ENCODE results near the gene PSME2.

DNA sequence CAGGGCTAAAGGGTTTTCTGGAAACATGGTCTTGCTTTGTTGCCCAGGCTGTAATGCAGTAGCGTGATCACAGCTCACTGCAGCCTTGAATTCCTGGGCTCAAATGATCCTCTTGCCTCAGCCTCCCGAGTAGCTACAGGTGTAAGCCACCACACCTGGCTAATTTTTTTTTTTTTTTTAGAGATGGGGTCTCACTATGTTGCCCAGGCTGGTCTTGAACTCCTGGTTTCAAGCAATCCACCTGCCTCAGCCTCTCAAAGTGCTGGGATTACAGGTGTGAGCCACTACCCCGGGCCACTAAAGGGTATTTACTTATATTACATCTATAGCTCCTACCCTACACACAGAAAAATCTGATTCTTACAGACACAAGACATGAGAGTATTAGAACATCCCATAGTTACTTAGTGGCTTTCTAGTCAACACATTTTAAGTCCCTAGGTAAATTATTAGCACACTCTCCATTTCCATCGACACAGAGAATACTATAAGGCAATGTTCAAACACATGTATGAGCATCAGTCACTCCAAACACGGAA, 38.0 kb downstream of the PSME2 start:
- TF ChIP-seq, protein P1, sequence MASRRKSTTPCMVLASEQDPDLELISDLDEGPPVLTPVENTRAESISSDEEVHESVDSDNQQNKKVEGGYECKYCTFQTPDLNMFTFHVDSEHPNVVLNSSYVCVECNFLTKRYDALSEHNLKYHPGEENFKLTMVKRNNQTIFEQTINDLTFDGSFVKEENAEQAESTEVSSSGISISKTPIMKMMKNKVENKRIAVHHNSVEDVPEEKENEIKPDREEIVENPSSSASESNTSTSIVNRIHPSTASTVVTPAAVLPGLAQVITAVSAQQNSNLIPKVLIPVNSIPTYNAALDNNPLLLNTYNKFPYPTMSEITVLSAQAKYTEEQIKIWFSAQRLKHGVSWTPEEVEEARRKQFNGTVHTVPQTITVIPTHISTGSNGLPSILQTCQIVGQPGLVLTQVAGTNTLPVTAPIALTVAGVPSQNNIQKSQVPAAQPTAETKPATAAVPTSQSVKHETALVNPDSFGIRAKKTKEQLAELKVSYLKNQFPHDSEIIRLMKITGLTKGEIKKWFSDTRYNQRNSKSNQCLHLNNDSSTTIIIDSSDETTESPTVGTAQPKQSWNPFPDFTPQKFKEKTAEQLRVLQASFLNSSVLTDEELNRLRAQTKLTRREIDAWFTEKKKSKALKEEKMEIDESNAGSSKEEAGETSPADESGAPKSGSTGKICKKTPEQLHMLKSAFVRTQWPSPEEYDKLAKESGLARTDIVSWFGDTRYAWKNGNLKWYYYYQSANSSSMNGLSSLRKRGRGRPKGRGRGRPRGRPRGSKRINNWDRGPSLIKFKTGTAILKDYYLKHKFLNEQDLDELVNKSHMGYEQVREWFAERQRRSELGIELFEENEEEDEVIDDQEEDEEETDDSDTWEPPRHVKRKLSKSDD (conservative IDR thresholded peaks at IDR 0.05; ENCODE audit: low read length) = no peak
- TF ChIP-seq LEF1 (IDR thresholded peaks at IDR 0.05) (no peak), PHF20 (IDR thresholded peaks at IDR 0.05; ENCODE audit: partially characterized antibody) (no peak), SIN3A (IDR thresholded peaks at IDR 0.05; ENCODE audit: borderline replicate concordance in 2 of 2, control insufficient read depth in 1 of 2, low read depth in 2 of 2, low read length in 2 of 2) (no peak), POLR2A (conservative IDR thresholded peaks at IDR 0.05) (no peak), PHB2 (IDR thresholded peaks at IDR 0.05; ENCODE audit: low read depth) (no peak), HSF4 (CRISPR knock-in tag; IDR thresholded peaks at IDR 0.05; ENCODE audit: borderline replicate concordance) (no peak), ELF4 (CRISPR knock-in tag; IDR thresholded peaks at IDR 0.05) (no peak)
- TF ChIP-seq, protein P2, sequence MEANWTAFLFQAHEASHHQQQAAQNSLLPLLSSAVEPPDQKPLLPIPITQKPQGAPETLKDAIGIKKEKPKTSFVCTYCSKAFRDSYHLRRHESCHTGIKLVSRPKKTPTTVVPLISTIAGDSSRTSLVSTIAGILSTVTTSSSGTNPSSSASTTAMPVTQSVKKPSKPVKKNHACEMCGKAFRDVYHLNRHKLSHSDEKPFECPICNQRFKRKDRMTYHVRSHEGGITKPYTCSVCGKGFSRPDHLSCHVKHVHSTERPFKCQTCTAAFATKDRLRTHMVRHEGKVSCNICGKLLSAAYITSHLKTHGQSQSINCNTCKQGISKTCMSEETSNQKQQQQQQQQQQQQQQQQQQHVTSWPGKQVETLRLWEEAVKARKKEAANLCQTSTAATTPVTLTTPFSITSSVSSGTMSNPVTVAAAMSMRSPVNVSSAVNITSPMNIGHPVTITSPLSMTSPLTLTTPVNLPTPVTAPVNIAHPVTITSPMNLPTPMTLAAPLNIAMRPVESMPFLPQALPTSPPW (CRISPR knock-in tag; IDR thresholded peaks at IDR 0.05) = no peak
- TF ChIP-seq, protein P3, sequence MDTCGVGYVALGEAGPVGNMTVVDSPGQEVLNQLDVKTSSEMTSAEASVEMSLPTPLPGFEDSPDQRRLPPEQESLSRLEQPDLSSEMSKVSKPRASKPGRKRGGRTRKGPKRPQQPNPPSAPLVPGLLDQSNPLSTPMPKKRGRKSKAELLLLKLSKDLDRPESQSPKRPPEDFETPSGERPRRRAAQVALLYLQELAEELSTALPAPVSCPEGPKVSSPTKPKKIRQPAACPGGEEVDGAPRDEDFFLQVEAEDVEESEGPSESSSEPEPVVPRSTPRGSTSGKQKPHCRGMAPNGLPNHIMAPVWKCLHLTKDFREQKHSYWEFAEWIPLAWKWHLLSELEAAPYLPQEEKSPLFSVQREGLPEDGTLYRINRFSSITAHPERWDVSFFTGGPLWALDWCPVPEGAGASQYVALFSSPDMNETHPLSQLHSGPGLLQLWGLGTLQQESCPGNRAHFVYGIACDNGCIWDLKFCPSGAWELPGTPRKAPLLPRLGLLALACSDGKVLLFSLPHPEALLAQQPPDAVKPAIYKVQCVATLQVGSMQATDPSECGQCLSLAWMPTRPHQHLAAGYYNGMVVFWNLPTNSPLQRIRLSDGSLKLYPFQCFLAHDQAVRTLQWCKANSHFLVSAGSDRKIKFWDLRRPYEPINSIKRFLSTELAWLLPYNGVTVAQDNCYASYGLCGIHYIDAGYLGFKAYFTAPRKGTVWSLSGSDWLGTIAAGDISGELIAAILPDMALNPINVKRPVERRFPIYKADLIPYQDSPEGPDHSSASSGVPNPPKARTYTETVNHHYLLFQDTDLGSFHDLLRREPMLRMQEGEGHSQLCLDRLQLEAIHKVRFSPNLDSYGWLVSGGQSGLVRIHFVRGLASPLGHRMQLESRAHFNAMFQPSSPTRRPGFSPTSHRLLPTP (IDR thresholded peaks at IDR 0.05; ENCODE audit: borderline replicate concordance, extremely low read depth, insufficient read length) = no peak
- TF ChIP-seq, protein P4, sequence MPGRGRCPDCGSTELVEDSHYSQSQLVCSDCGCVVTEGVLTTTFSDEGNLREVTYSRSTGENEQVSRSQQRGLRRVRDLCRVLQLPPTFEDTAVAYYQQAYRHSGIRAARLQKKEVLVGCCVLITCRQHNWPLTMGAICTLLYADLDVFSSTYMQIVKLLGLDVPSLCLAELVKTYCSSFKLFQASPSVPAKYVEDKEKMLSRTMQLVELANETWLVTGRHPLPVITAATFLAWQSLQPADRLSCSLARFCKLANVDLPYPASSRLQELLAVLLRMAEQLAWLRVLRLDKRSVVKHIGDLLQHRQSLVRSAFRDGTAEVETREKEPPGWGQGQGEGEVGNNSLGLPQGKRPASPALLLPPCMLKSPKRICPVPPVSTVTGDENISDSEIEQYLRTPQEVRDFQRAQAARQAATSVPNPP (IDR thresholded peaks at IDR 0.05; ENCODE audit: borderline replicate concordance, insufficient read depth, insufficient read length) = no peak
- TF ChIP-seq, protein P5, sequence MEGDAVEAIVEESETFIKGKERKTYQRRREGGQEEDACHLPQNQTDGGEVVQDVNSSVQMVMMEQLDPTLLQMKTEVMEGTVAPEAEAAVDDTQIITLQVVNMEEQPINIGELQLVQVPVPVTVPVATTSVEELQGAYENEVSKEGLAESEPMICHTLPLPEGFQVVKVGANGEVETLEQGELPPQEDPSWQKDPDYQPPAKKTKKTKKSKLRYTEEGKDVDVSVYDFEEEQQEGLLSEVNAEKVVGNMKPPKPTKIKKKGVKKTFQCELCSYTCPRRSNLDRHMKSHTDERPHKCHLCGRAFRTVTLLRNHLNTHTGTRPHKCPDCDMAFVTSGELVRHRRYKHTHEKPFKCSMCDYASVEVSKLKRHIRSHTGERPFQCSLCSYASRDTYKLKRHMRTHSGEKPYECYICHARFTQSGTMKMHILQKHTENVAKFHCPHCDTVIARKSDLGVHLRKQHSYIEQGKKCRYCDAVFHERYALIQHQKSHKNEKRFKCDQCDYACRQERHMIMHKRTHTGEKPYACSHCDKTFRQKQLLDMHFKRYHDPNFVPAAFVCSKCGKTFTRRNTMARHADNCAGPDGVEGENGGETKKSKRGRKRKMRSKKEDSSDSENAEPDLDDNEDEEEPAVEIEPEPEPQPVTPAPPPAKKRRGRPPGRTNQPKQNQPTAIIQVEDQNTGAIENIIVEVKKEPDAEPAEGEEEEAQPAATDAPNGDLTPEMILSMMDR (IDR thresholded peaks at IDR 0.05 in 2 of 3, conservative IDR thresholded peaks at IDR 0.05 in 1 of 3; ENCODE audit: insufficient read depth in 2 of 3, low read depth in 1 of 3, low read length in 3 of 3) = no peak
- TF ChIP-seq, protein P6, sequence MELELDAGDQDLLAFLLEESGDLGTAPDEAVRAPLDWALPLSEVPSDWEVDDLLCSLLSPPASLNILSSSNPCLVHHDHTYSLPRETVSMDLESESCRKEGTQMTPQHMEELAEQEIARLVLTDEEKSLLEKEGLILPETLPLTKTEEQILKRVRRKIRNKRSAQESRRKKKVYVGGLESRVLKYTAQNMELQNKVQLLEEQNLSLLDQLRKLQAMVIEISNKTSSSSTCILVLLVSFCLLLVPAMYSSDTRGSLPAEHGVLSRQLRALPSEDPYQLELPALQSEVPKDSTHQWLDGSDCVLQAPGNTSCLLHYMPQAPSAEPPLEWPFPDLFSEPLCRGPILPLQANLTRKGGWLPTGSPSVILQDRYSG (tag; conservative IDR thresholded peaks at IDR 0.05; ENCODE audit: low read depth) = no peak

Data from K562 (cell line).